SJCRH30 (cell line): ENCODE data around the gene UPK3BL1. TPM values are rescaled to one million over a fixed set of nuclear protein-coding genes. Genes with fewer than 3 reads are reported as not detected.
A peak's percentile ranks its signal among the peaks of the same experiment; 100 is the strongest.
"Not testable (repeated sequence)": the region's sequence is repeated elsewhere in the genome, so short reads cannot be mapped to it uniquely, and the experiment has no call there.

Source experiments
- DNase-seq, 2 experiments: peaks; one replicate each; pipeline ENCODE4 v3.0.0-alpha.2; 2015 to 2020
- H3K27ac ChIP-seq: fragments of 250-450 bp; sonication (Bioruptor Pico); 2 replicates; pipeline ENCODE4 v1.5.1; 2020; ENCODE audit warnings: mild to moderate bottlenecking, moderate library complexity
- H3K27me3 ChIP-seq: fragments of 250-450 bp; sonication (Bioruptor Pico); 2 replicates; pipeline ENCODE4 v1.5.1; 2020; ENCODE audit warnings: mild to moderate bottlenecking, moderate library complexity
- H3K36me3 ChIP-seq: fragments of 250-450 bp; sonication (Bioruptor Pico); 2 replicates; pipeline ENCODE4 v1.5.1; 2020; ENCODE audit warnings: mild to moderate bottlenecking, moderate library complexity
- H3K4me1 ChIP-seq: fragments of 250-450 bp; sonication (Bioruptor Pico); 2 replicates; pipeline ENCODE4 v1.5.1; 2020; ENCODE audit warnings: mild to moderate bottlenecking, moderate library complexity
- H3K4me3 ChIP-seq: fragments of 250-450 bp; sonication (Bioruptor Pico); 2 replicates; pipeline ENCODE4 v1.5.1; 2020; ENCODE audit warnings: mild to moderate bottlenecking, moderate library complexity
- H3K9me3 ChIP-seq: fragments of 250-450 bp; sonication (Bioruptor Pico); replicated peaks from 2 replicates; pipeline ENCODE4 v1.5.1; 2020; ENCODE audit warnings: mild to moderate bottlenecking, moderate library complexity
- total RNA-seq: library from RNA; depleted of rRNA; stranded (reverse); fragments of >200 nt; shearing (Covaris generic); gene quantifications from 2 replicates; pipeline ENCODE4 v1.2.3, GENCODE V29; 2014; rRNA removed

UPK3BL1 gene
- total RNA-seq, result 14.8 and 23.6 TPM in 2 replicates

GRCh38 chr7:102642691-102643090, at the start of gene UPK3BL1:
Gene UPK3BL1 (minus strand): TSS chr7:102642791. CDS start chr7:102642741, 50 bp downstream.
- DNase-seq, H3K9me3 ChIP-seq, H3K36me3 ChIP-seq, H3K4me3 ChIP-seq, H3K27ac ChIP-seq, H3K4me1 ChIP-seq, H3K27me3 ChIP-seq: not testable (repeated sequence)

GRCh38 chr7:102690602-102691001, 48.0 kb upstream of the UPK3BL1 start:
- H3K4me3 ChIP-seq, result not testable (repeated sequence)

GRCh38 chr7:102689436-102690282, 47.1 kb upstream of the UPK3BL1 start:
- H3K4me3 ChIP-seq, DNase-seq, H3K27ac ChIP-seq, H3K36me3 ChIP-seq, H3K9me3 ChIP-seq, H3K27me3 ChIP-seq, H3K4me1 ChIP-seq: not testable (repeated sequence)

More at GRCh38 chr7:102690602-102691001, 48.0 kb upstream of the UPK3BL1 start:
- not testable (repeated sequence) for H3K4me1 ChIP-seq, H3K27me3 ChIP-seq, H3K36me3 ChIP-seq, DNase-seq, H3K27ac ChIP-seq, H3K9me3 ChIP-seq

- not testable (repeated sequence) for DNase-seq, H3K27ac ChIP-seq, H3K36me3 ChIP-seq, H3K4me3 ChIP-seq, H3K9me3 ChIP-seq, H3K4me1 ChIP-seq, H3K27me3 ChIP-seq
Measured at GRCh38 chr7:102688299-102689036, 45.9 kb upstream of the UPK3BL1 start.

- H3K4me1 ChIP-seq, H3K27ac ChIP-seq: not testable (repeated sequence)
Measured at GRCh38 chr7:102682560-102682959, 40.0 kb upstream of the UPK3BL1 start.

GRCh38 chr7:102680780-102681179, 38.2 kb upstream of the UPK3BL1 start:
- H3K27me3 ChIP-seq, DNase-seq, H3K9me3 ChIP-seq, H3K36me3 ChIP-seq, H3K4me1 ChIP-seq, H3K4me3 ChIP-seq, H3K27ac ChIP-seq: not testable (repeated sequence)

More at GRCh38 chr7:102682560-102682959, 40.0 kb upstream of the UPK3BL1 start:
- DNase-seq, H3K27me3 ChIP-seq, H3K9me3 ChIP-seq, H3K4me3 ChIP-seq, H3K36me3 ChIP-seq: not testable (repeated sequence)

- not testable (repeated sequence) for DNase-seq, H3K4me3 ChIP-seq, H3K4me1 ChIP-seq, H3K36me3 ChIP-seq, H3K27me3 ChIP-seq, H3K9me3 ChIP-seq, H3K27ac ChIP-seq
Measured at GRCh38 chr7:102675545-102675944, 33.0 kb upstream of the UPK3BL1 start.

- not testable (repeated sequence) for H3K9me3 ChIP-seq, H3K27me3 ChIP-seq, H3K27ac ChIP-seq, DNase-seq, H3K4me3 ChIP-seq, H3K4me1 ChIP-seq, H3K36me3 ChIP-seq
Measured at GRCh38 chr7:102673447-102674067, 31.0 kb upstream of the UPK3BL1 start.

GRCh38 chr7:102671956-102672307, 29.3 kb upstream of the UPK3BL1 start:
- H3K4me3 ChIP-seq, H3K4me1 ChIP-seq, H3K9me3 ChIP-seq, H3K27ac ChIP-seq, H3K27me3 ChIP-seq, DNase-seq, H3K36me3 ChIP-seq: not testable (repeated sequence)

- DNase-seq, H3K27me3 ChIP-seq, H3K27ac ChIP-seq, H3K9me3 ChIP-seq, H3K36me3 ChIP-seq, H3K4me1 ChIP-seq: not testable (repeated sequence)
- peak within 1 kb of the TSS; percentile 56 for H3K4me3 ChIP-seq
Measured at GRCh38 chr7:102671166-102671955, 28.8 kb upstream of the UPK3BL1 start, which contains the start of gene POLR2J2. Gene POLR2J2 (minus strand): TSS chr7:102671663. CDS start chr7:102671601, 62 bp downstream.

- not testable (repeated sequence) for H3K4me3 ChIP-seq, H3K9me3 ChIP-seq, H3K27ac ChIP-seq, H3K4me1 ChIP-seq, H3K36me3 ChIP-seq, DNase-seq, H3K27me3 ChIP-seq
Measured at GRCh38 chr7:102667523-102667922, 24.9 kb upstream of the UPK3BL1 start.

GRCh38 chr7:102666850-102667249, 24.3 kb upstream of the UPK3BL1 start:
- H3K27me3 ChIP-seq, H3K4me3 ChIP-seq, H3K36me3 ChIP-seq, DNase-seq, H3K27ac ChIP-seq, H3K9me3 ChIP-seq, H3K4me1 ChIP-seq: not testable (repeated sequence)

- not testable (repeated sequence) for H3K9me3 ChIP-seq, H3K4me3 ChIP-seq, H3K4me1 ChIP-seq, H3K27me3 ChIP-seq, H3K36me3 ChIP-seq, DNase-seq, H3K27ac ChIP-seq
Measured at GRCh38 chr7:102664765-102665164, 22.2 kb upstream of the UPK3BL1 start.

- not testable (repeated sequence) for H3K4me3 ChIP-seq, H3K27ac ChIP-seq, H3K36me3 ChIP-seq, H3K27me3 ChIP-seq, DNase-seq, H3K4me1 ChIP-seq, H3K9me3 ChIP-seq
Measured at GRCh38 chr7:102649924-102650323, 7.3 kb upstream of the UPK3BL1 start, which contains the start of gene SPDYE2B. Gene SPDYE2B (plus strand): TSS chr7:102650319. CDS start chr7:102652349, 2,030 bp downstream.
